ENCODE measurements around the gene GMDS.

GMDS gene

DNA sequence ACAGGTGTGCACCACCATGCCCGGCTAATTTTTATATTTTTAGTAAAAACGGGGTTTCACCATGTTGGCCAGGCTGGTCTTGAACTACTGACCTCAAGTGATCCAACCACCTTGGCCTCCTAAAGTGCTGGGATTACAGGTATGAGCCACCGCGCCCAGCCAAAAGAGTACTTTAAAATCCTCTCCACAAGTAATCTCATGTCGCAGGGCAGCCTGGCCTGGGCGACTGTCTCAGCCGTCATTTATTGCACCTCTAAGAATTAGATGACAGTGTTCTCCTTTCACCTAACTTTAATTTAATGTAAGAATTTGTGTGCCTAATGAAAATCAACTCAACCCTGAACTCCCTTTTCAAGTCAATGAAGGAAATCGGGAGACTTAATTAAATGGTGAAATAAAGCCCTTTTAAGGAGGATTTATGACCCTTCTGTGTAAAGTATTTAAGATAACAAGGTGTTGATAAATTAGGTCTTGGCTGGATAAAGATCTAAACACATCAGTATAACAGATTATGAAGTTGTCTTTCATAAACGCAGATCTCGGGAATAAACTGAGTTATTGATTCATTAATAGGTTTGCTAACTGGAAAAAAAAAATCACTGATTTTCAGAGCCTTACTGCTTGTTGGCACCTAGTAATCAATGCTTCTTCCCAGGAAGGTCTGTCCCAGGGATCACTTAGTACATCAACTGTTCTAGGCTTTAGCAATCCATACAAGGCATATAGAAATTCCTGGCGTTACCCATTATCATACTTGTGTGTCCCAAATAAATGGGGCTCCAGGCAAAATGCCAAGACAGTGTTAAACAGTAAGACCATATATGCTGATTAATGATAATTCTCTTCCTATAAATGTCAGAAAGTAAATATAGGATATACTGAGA is 209.3 kb downstream of the GMDS start:
- no peak for DNase-seq (ENCODE audit: low read depth)

GRCh38 chr6:2035046-2035445 is 210.4 kb downstream of the GMDS start:
- no peak for DNase-seq (ENCODE audit: low read depth)

DNA sequence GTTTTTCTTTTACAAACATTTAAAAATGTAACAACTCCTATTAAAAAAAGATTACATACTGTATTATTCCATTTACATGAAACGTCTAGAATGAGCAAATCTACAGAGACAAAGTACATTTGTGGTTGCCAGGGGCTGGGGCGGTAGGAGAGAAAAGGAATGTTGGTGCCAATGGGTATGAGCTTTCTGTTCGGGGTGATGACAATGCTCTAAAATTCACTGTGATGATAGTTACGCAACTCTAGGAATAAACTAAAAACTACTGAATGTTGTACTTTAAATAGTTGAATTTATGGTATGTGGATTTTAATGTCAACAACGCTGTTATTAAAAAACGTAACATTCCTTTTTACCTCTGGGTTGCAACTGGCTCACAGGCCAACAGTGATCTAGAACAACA is 211.1 kb downstream of the GMDS start:
- no peak for DNase-seq (ENCODE audit: low read depth)

DNA sequence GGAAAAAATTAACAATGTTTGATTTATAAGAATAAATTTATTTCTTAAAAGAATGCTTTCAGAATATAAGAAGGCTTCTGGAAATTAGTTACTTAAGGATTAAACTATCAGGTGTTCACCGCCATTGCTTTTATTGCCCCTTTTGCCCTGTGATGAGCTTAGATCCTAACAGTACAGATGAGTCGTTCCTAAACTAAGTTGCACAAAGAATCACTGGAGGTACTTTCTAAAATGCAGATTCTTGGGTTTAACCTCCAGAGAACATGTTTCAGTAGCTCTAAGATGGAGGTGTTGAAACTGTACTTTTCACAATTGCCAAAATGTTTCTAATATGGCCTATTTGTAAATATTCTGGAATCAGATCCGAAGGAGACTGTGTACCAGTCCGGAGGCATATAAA is 211.9 kb downstream of the GMDS start:
- DNase-seq (ENCODE audit: low read depth), result no peak

GRCh38 chr6:2030682-2031244 is 214.6 kb downstream of the GMDS start:
- no peak for DNase-seq (ENCODE audit: low read depth)

- no peak for DNase-seq (ENCODE audit: low read depth)
Measured at GRCh38 chr6:2029952-2030351, 215.5 kb downstream of the GMDS start.

GRCh38 chr6:2029130-2029794 is 216.1 kb downstream of the GMDS start:
- DNase-seq (ENCODE audit: low read depth), result no peak

- peak; percentile 16 for DNase-seq (ENCODE audit: low read depth)
Measured at GRCh38 chr6:2028457-2029038, 216.9 kb downstream of the GMDS start.

GRCh38 chr6:2026133-2026532 is 219.3 kb downstream of the GMDS start:
- no peak for DNase-seq (ENCODE audit: low read depth)

GRCh38 chr6:2021713-2022125 is 223.7 kb downstream of the GMDS start:
- DNase-seq (ENCODE audit: low read depth), result peak; percentile 88

DNA sequence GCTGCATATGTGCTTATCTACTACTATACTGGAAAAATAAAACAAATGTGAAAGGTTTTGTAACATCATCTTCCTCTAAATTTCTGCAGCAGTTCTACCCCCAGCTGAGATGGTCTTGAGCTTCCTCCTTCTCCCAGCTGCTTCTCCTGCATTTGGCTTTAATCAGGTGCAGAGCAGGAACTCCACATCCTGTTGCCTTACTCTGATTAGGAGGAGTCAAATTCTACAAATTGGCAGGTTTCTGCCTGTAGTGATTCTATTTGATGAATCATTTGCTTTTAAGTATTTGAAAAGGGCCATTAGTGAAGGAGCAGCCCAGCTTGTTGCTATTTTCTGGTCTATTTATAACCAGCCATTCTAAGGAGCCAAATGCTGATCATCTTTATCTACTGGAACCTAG is 224.5 kb downstream of the GMDS start:
- peak; percentile 72 for DNase-seq (ENCODE audit: low read depth)

DNA sequence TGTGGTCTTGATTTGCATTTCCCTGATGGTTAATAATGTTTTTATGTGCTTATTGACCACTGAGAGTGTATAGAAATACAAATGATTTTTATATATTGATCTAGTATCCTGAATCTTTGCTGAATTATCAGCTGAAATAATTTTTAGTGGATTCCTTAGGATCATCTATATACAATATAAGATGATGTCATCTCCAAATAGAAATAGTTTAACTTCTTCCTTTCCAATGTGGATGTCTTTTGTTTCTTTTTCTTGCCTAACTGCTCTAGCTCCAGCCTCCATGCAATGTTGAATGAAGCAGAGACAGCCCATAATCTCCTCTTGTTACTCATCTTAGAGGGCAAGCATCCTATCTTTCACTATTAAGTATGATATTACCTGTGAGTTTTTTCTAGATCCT is 226.4 kb downstream of the GMDS start:
- DNase-seq (ENCODE audit: low read depth), result no peak

DNA sequence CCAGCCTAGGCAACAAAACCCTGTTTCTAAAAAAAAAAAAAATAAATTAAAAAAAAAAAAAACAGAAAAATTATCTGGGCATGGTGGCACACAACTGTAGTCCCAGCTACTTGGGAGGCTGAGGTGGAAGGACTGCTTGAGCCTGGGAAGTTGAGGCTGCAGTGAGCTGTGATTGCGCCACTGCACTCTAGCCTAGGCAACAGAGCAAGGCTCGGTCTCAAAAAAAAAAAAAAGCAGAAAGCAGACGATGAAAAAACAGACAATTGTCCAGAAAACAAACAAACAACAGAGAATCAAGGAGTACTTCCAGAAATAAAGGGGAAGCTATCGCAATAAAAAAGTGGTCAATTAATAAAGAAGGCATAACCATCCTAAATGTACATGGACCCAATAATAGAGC is 229.4 kb downstream of the GMDS start:
- no peak for DNase-seq (ENCODE audit: low read depth)

DNA sequence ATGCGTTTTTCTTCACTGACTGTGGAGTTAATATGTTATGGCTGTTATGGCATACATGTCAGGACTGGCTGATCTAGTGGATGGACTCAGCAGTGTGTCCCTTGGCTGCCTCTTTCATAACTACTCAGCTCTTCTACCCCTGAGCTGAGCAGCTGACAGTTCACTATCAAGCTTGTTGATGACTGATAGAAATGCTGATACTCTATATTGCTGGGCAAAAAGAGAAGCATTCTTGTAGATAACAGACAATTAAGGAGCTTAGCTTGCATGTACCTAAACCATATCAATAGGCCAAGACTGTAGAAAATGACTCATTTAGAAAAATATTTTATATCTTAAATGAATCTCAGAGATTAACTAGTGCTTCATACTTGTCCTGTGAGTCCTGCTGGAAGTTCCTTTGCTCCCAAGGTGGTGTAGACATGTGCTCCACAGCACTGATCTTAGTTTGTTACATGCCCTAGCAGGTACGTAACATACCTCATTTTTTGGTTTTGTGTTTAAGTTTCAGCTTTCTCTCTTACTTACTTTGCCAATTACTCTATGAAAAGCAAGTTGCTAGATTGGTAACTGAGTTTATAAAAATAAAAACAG is 236.9 kb downstream of the GMDS start:
- peak; percentile 47 for DNase-seq (ENCODE audit: low read depth)

- DNase-seq (ENCODE audit: low read depth), result no peak
Measured at GRCh38 chr6:2007165-2007564, 238.2 kb downstream of the GMDS start.

DNA sequence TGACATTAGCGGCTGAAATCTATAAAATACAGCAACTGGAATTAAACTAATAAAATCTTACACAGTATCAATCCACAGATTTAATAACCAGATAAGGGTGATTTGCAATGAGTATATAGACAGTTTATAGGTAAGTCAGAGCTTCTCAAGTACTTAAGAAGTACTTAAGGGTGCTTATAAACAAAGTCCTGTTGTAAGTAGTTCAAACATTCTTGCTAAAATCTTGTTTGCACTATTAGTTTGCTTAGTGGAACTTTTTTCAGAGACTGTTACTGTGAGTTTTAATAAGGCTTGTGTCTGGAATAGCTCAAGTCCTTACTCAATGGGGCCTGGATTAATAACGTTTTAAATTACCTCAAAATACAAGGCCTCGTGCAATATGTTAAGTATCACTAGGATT is 240.5 kb downstream of the GMDS start:
- no peak for DNase-seq (ENCODE audit: low read depth)

DNA sequence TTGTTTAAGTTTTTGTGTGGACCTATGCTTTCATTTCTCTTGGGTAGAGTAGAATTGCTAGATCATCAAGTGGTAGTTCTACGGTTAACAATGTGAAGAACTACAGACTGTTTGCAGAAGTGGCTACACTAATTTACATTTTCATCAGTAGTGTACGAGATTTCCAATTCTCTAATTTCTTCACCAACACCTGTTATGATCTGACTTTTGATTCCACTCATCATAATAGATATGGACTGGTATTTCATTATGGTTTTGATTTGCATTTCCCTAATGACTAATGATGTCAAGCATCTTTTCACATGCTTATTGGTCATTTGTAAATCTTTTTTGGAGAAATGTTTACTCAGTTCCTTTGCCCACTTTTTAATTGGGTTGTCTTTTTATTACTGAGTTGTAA is 244.4 kb downstream of the GMDS start:
- DNase-seq (ENCODE audit: low read depth), result no peak

GRCh38 chr6:1997702-1998101 is 247.7 kb downstream of the GMDS start:
- DNase-seq (ENCODE audit: low read depth), result no peak

DNA sequence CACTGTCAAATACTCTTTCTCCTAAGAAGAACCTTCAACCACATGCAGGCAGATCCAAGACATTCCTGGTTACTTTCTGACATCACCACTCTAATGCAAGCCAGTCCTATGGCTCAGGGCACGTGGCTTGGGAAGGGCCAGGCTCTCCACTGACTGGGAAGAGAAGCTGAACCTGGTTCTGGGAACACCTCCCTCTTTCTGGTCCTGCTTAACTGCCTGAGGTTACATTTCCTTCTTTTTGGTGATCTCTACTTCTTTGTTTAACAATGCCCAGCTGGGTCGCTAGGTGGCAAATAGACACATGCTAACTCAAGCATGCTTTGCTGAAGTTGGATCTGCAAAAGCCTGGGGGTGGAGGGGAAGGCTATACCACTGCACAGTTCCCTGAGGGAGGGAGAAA is 249.8 kb downstream of the GMDS start:
- peak; percentile 35 for DNase-seq (ENCODE audit: low read depth)

- DNase-seq (ENCODE audit: low read depth), result peak; percentile 46
Measured at GRCh38 chr6:1993042-1993441, 252.4 kb downstream of the GMDS start.

- DNase-seq (ENCODE audit: low read depth), result no peak
Measured at GRCh38 chr6:1991332-1991878, 254.0 kb downstream of the GMDS start.

DNA sequence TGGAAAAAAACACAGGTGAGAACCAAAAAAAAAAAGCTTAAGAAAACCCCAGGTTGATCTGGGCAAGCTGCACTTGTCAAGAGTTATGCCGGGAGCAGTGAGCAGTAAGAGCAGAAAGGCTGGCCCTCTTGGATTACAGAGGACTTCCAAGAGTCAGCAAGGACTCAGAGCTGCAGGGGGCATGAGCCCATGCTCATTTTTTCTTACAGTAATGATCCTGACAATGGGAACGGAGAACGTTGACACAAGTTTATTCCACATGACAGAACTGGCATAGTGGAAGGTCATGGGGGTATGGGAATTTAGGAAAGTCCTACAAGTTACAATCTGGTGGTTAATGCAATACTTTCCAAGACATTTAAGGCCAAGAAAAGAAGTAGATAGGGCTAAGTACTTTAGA is 256.6 kb downstream of the GMDS start:
- no peak for DNase-seq (ENCODE audit: low read depth)

Measured in EH (cell line).